ENCODE data around the gene MTRF1.

DNA sequence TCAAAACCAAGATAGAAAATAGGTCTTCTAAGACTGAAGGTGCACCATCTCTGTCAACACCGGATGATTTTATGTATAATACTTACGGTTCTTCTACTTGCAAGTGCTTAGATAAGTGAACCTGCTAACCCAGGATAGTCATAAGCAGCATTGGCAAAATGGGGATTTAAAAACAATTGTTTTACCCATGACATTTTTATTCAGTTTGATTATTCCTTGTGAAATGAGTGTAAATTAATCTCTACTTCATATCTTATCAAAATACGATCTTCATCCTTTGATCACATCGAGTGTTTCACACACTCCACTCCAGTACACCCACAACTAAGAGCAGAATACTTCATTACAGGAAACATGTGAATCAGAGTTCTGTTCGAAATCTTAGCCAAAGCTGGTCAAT lies 23.0 kb upstream of the MTRF1 start:
- no peak for TF ChIP-seq CTCF (IDR thresholded peaks at IDR 0.05)
- no peak for TF ChIP-seq POLR2A (IDR thresholded peaks at IDR 0.05)

All from heart left ventricle (tissue), 13 donors.